ENCODE measurements around the gene PAQR4.

Gene PAQR4

GRCh38 chr16:2964475-2965336 lies 4.4 kb upstream of the PAQR4 start:
- peak in 1 of 2 donors; percentile 26 for DNase-seq (ENCODE audit: low read depth in 1 of 2, low spot score in 1 of 2)

GRCh38 chr16:2966043-2966807 lies 2.9 kb upstream of the PAQR4 start:
- DNase-seq (ENCODE audit: low read depth in 1 of 2, low spot score in 1 of 2) = no peak

- no peak for DNase-seq (ENCODE audit: low read depth in 1 of 2, low spot score in 1 of 2)
Measured at GRCh38 chr16:2966808-2967191, 2.3 kb upstream of the PAQR4 start.

GRCh38 chr16:2967211-2967631 lies 1.9 kb upstream of the PAQR4 start:
- DNase-seq (ENCODE audit: low read depth in 1 of 2, low spot score in 1 of 2) = no peak

- no peak for DNase-seq (ENCODE audit: low read depth in 1 of 2, low spot score in 1 of 2)
Measured at GRCh38 chr16:2967721-2968161, 1.4 kb upstream of the PAQR4 start.

GRCh38 chr16:2968368-2968737 lies 795 bp upstream of the PAQR4 start:
- DNase-seq (ENCODE audit: low read depth in 1 of 2, low spot score in 1 of 2) = no peak

- peak; percentile 55 to 59 for DNase-seq (ENCODE audit: low read depth in 1 of 2, low spot score in 1 of 2)
Measured at GRCh38 chr16:2969545-2970521, 685 bp downstream of the PAQR4 start.

GRCh38 chr16:2970563-2970962 lies 1.4 kb downstream of the PAQR4 start:
- no peak for DNase-seq (ENCODE audit: low read depth in 1 of 2, low spot score in 1 of 2)

- no peak for DNase-seq (ENCODE audit: low read depth in 1 of 2, low spot score in 1 of 2)
Measured at GRCh38 chr16:2971134-2971984, 2.2 kb downstream of the PAQR4 start.

GRCh38 chr16:2971985-2972784 lies 3.0 kb downstream of the PAQR4 start:
- DNase-seq (ENCODE audit: low read depth in 1 of 2, low spot score in 1 of 2) = no peak

GRCh38 chr16:2973093-2973492 lies 3.9 kb downstream of the PAQR4 start:
- DNase-seq (ENCODE audit: low read depth in 1 of 2, low spot score in 1 of 2) = no peak

- DNase-seq (ENCODE audit: low read depth in 1 of 2, low spot score in 1 of 2) = no peak
Measured at GRCh38 chr16:2973605-2974318, 4.6 kb downstream of the PAQR4 start.

- DNase-seq (ENCODE audit: low read depth in 1 of 2, low spot score in 1 of 2) = no peak
Measured at GRCh38 chr16:2974319-2975056, 5.3 kb downstream of the PAQR4 start.

GRCh38 chr16:2975161-2975795 lies 6.1 kb downstream of the PAQR4 start:
- no peak for DNase-seq (ENCODE audit: low read depth in 1 of 2, low spot score in 1 of 2)

GRCh38 chr16:2976201-2976600 lies 7.1 kb downstream of the PAQR4 start:
- DNase-seq (ENCODE audit: low read depth in 1 of 2, low spot score in 1 of 2) = no peak

GRCh38 chr16:2976673-2977072 lies 7.5 kb downstream of the PAQR4 start:
- no peak for DNase-seq (ENCODE audit: low read depth in 1 of 2, low spot score in 1 of 2)

GRCh38 chr16:2977440-2977839 lies 8.3 kb downstream of the PAQR4 start:
- DNase-seq (ENCODE audit: low read depth in 1 of 2, low spot score in 1 of 2) = no peak
